ENCODE results near the gene PDE4B. TPM values are rescaled to one million over a fixed set of nuclear protein-coding genes. Genes with fewer than 3 reads are reported as not detected.

The PDE4B gene
- total and polyA plus RNA-seq, 2 of the 13 experiments (the other 11 are each of a cell fraction or from before 2014, with no cell fraction given) = not detected

GRCh38 chr1:66159800-66160199 is 367.1 kb downstream of the PDE4B start (continued):
- TF ChIP-seq USF2 (IDR thresholded peaks at IDR 0.05; ENCODE audit: low read depth, low read length) = no peak
- TF ChIP-seq USF2 (CRISPR knock-in tag; IDR thresholded peaks at IDR 0.05; ENCODE audit: borderline replicate concordance) = no peak
- no peak for TF ChIP-seq ZNF772 (CRISPR knock-in tag; IDR thresholded peaks at IDR 0.05)
- no peak for TF ChIP-seq SIX1 (CRISPR knock-in tag; IDR thresholded peaks at IDR 0.05; ENCODE audit: borderline replicate concordance)
- no peak for TF ChIP-seq FLYWCH1 (CRISPR knock-in tag; IDR thresholded peaks at IDR 0.05)
- TF ChIP-seq, protein P1, sequence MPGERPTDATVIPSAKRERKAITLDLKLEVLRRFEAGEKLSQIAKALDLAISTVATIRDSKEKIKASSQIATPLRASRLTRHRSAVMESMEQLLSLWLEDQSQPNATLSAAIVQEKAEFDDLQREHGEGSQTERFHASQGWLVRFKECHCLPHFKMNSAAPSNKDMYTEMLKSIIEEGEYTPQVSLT (CRISPR knock-in tag; IDR thresholded peaks at IDR 0.05; ENCODE audit: borderline replicate concordance, low read depth) = no peak
- TF ChIP-seq, protein P2, sequence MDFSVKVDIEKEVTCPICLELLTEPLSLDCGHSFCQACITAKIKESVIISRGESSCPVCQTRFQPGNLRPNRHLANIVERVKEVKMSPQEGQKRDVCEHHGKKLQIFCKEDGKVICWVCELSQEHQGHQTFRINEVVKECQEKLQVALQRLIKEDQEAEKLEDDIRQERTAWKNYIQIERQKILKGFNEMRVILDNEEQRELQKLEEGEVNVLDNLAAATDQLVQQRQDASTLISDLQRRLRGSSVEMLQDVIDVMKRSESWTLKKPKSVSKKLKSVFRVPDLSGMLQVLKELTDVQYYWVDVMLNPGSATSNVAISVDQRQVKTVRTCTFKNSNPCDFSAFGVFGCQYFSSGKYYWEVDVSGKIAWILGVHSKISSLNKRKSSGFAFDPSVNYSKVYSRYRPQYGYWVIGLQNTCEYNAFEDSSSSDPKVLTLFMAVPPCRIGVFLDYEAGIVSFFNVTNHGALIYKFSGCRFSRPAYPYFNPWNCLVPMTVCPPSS (IDR thresholded peaks at IDR 0.05) = no peak
- no peak for TF ChIP-seq RELA (CRISPR knock-in tag; IDR thresholded peaks at IDR 0.05)
- TF ChIP-seq ZSCAN20 (CRISPR knock-in tag; IDR thresholded peaks at IDR 0.05; ENCODE audit: borderline replicate concordance) = no peak
- no peak for TF ChIP-seq BCL6 (CRISPR knock-in tag; IDR thresholded peaks at IDR 0.05)
- no peak for TF ChIP-seq ZKSCAN5 (CRISPR knock-in tag; IDR thresholded peaks at IDR 0.05)
- TF ChIP-seq SIX4 (CRISPR knock-in tag; IDR thresholded peaks at IDR 0.05) = no peak

Measured in HepG2 (cell line).